Right atrium auricular region (tissue), 2 donors: Measurements from ENCODE around the gene ADGRG6. TPM values are rescaled to one million over a fixed set of nuclear protein-coding genes. Genes with fewer than 3 reads are reported as not detected.

Experiments
- DNase-seq: peaks from one replicate; pipeline ENCODE4 v3.0.0-alpha.2; 2019; ENCODE audit warnings: low spot score
- H3K27ac ChIP-seq, 2 donors: fragments of 200-600 bp; sonication (generic); 1 replicate in 1 of 2; 2 replicates in 1 of 2; pipeline ENCODE4 v1.5.1; 2016 to 2019
- H3K27me3 ChIP-seq, 2 donors: fragments of 200-600 bp; sonication (generic); one replicate each; pipeline versions ENCODE4 v1.5.1 to v1.6.0; 2017 to 2019
- H3K36me3 ChIP-seq: fragments of 200-600 bp; sonication (generic); one replicate; pipeline ENCODE4 v1.5.1; 2016
- H3K4me1 ChIP-seq, 2 donors: fragments of 200-600 bp; sonication (generic); one replicate each; pipeline versions ENCODE4 v1.5.1 to v1.6.0; 2017 to 2019
- H3K4me3 ChIP-seq, 2 donors: fragments of 200-600 bp; sonication (generic); 1 replicate in 1 of 2; 2 replicates in 1 of 2; pipeline ENCODE4 v1.5.1; 2017 to 2019; ENCODE audit warnings: mild to moderate bottlenecking in 1 of 2, moderate library complexity in 1 of 2
- H3K9me3 ChIP-seq, 2 donors: fragments of 200-600 bp; sonication (generic); one replicate each; pipeline ENCODE4 v1.5.1; 2019
- total RNA-seq, 2 donors: library from RNA; depleted of rRNA; stranded (reverse); fragments of >200 nt; gene quantifications; one replicate each; pipeline ENCODE4 v1.1.0, GENCODE V29; 2016
- TF ChIP-seq, protein P1 (sequence below), 2 donors: fragments of 200-600 bp; sonication (generic); IDR thresholded peaks; one replicate each; pipeline ENCODE4 v1.5.1; 2019; ENCODE audit warnings: antibody characterized with exemption in 2 of 2

The ADGRG6 gene
- total RNA-seq, 2 donors from 2014 or later: 9.2 to 20.6 TPM

- no peaks in the 10 kb centered on the region for H3K27me3 ChIP-seq
- H3K9me3 ChIP-seq: no peaks in the 10 kb centered on the region
- H3K36me3 ChIP-seq: no peaks in the 10 kb centered on the region
- TF ChIP-seq, protein P1, sequence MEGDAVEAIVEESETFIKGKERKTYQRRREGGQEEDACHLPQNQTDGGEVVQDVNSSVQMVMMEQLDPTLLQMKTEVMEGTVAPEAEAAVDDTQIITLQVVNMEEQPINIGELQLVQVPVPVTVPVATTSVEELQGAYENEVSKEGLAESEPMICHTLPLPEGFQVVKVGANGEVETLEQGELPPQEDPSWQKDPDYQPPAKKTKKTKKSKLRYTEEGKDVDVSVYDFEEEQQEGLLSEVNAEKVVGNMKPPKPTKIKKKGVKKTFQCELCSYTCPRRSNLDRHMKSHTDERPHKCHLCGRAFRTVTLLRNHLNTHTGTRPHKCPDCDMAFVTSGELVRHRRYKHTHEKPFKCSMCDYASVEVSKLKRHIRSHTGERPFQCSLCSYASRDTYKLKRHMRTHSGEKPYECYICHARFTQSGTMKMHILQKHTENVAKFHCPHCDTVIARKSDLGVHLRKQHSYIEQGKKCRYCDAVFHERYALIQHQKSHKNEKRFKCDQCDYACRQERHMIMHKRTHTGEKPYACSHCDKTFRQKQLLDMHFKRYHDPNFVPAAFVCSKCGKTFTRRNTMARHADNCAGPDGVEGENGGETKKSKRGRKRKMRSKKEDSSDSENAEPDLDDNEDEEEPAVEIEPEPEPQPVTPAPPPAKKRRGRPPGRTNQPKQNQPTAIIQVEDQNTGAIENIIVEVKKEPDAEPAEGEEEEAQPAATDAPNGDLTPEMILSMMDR (IDR thresholded peaks at IDR 0.05): no peak
- no peak overlapping the region for H3K4me3 ChIP-seq
- H3K4me1 ChIP-seq: no peaks in the 10 kb centered on the region
- H3K27ac ChIP-seq: no peak overlapping the region
- no peak for DNase-seq
Measured at GRCh38 chr6:142455957-142456589, 154.3 kb downstream of the ADGRG6 start.

GRCh38 chr6:142457638-142458406 lies 156.0 kb downstream of the ADGRG6 start:
- Histone ChIP-seq H3K9me3 (no peaks in the 10 kb centered on the region), H3K36me3 (no peaks in the 10 kb centered on the region), H3K27ac (no peak overlapping the region), H3K4me3 (no peak overlapping the region), H3K27me3 (no peaks in the 10 kb centered on the region), H3K4me1 (no peaks in the 10 kb centered on the region)
- TF ChIP-seq, protein P1 (IDR thresholded peaks at IDR 0.05): no peak
- no peak for DNase-seq

DNA sequence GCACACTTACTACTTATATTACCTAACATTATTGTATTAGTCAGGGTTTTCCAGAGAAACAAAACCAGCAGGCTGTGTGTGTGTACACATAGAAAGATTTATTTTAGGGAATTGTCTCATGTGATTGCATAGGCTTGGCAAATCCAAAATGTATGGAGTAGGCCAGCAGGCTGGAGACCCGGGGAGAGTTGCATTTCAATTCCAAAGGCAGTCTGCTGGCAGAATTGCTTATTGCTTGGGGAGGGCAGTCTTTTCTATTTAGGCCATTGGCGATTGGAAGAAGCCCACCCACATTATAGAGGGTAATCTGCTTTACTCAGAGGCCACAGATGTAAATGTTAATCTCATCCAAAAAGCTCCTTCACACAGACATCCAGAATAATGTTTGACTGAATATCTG lies 157.0 kb downstream of the ADGRG6 start:
- H3K9me3 ChIP-seq: no peaks in the 10 kb centered on the region
- no peaks in the 10 kb centered on the region for H3K4me1 ChIP-seq
- H3K4me3 ChIP-seq: no peak overlapping the region
- DNase-seq: no peak
- no peaks in the 10 kb centered on the region for H3K36me3 ChIP-seq
- H3K27me3 ChIP-seq: no peaks in the 10 kb centered on the region
- TF ChIP-seq, protein P1 (IDR thresholded peaks at IDR 0.05): no peak
- no peak overlapping the region for H3K27ac ChIP-seq

GRCh38 chr6:142459271-142459670 lies 157.5 kb downstream of the ADGRG6 start:
- H3K4me1 ChIP-seq: no peaks in the 10 kb centered on the region
- H3K36me3 ChIP-seq: no peaks in the 10 kb centered on the region
- no peak overlapping the region for H3K4me3 ChIP-seq
- no peak overlapping the region for H3K27ac ChIP-seq
- TF ChIP-seq, protein P1 (IDR thresholded peaks at IDR 0.05): no peak
- no peaks in the 10 kb centered on the region for H3K9me3 ChIP-seq
- no peaks in the 10 kb centered on the region for H3K27me3 ChIP-seq
- DNase-seq: no peak

GRCh38 chr6:142462260-142462659 lies 160.5 kb downstream of the ADGRG6 start:
- TF ChIP-seq, protein P1 (IDR thresholded peaks at IDR 0.05): no peak
- H3K9me3 ChIP-seq: no peaks in the 10 kb centered on the region
- no peaks in the 10 kb centered on the region for H3K4me1 ChIP-seq
- no peaks in the 10 kb centered on the region for H3K27me3 ChIP-seq
- no peak for DNase-seq
- no peak overlapping the region for H3K27ac ChIP-seq
- no peak overlapping the region for H3K4me3 ChIP-seq
- H3K36me3 ChIP-seq: no peaks in the 10 kb centered on the region
